Duodenal mucosa (tissue), 2 donors: ENCODE measurements around the gene TCIRG1.
A peak's percentile ranks its signal among the peaks of the same experiment; 100 is the strongest.

ENCODE experiments used
- H3K27ac ChIP-seq: one replicate; pipeline ENCODE4 v1.7.0; 2013; ENCODE audit warnings: low read depth, low read length
- H3K27me3 ChIP-seq, 2 donors: one replicate each; pipeline ENCODE4 v1.7.0; 2013; ENCODE audit warnings: low read length in 2 of 2, control low read depth in 1 of 2; ENCODE audit not compliant: insufficient read depth in 2 of 2, control insufficient read depth in 1 of 2
- H3K36me3 ChIP-seq, 2 donors: one replicate each; pipeline ENCODE4 v1.7.0; 2013; ENCODE audit warnings: low read length in 2 of 2, control low read depth in 1 of 2; ENCODE audit not compliant: insufficient read depth in 2 of 2, control insufficient read depth in 1 of 2
- H3K4me1 ChIP-seq, 2 donors: one replicate each; pipeline ENCODE4 v1.7.0; 2013; ENCODE audit warnings: low read length in 2 of 2, control low read depth in 1 of 2; ENCODE audit not compliant: insufficient read depth in 2 of 2, control insufficient read depth in 1 of 2
- H3K4me3 ChIP-seq, 2 donors: one replicate each; pipeline ENCODE4 v1.7.0; 2013; ENCODE audit warnings: low read length in 2 of 2, low read depth in 1 of 2
- H3K9ac ChIP-seq, 2 donors: one replicate each; pipeline ENCODE4 v1.7.0; 2013; ENCODE audit warnings: low read length in 2 of 2, low read depth in 1 of 2
- H3K9me3 ChIP-seq, 2 donors: one replicate each; pipeline ENCODE4 v1.7.0; 2013; ENCODE audit warnings: low read length in 2 of 2, control low read depth in 1 of 2; ENCODE audit not compliant: control insufficient read depth in 1 of 2

Gene TCIRG1

DNA sequence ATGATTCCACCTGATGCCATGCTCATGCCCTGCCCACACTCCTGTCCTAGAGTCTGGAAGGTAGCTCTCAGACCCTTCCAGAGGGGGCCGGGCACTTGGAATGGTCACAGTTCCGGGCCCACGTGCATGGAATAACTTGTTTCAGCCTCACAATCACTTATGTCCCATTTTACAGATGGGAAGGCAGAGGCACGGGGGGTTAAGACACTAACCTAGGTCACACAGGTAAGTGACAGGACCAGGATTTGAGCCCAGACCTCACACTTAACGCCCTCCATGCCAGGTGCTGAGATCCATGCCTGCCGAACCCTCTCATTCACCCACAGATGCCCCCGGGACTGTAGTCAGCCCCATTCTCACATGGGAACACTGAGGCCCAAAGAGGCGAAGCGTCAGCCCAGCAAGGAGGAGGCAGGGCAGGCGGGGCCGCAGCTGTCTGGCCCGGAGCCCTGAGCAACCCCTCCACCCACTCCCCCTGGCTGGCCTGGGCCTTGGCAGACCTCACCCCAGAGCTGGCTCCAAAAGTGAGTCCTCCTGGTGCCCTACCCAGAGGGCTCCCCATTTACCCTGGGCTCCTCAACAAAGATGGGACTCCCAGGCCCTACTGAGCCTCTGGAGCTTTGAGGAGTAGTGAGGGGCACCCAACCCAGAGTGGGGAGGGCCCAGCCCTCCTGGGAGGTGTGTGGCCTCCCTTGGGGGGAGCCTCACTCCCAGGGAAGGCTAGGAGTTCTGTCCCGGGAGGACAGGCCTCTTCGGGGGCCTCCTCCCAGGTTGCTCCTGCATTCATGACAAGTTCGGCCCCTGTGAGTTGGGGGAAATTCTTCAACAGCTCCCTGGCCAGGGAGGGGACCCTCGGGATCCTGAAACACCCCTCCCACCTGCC is 31.1 kb upstream of the TCIRG1 start:
- Histone ChIP-seq H3K36me3 (no peaks in the 10 kb centered on the region), H3K9ac (peak overlapping the region in 1 of 2 donors; percentile 8), H3K9me3 (no peaks in the 10 kb centered on the region), H3K4me1 (peaks cover 50 to 65% of the 10 kb centered on the region in 2 donors), H3K27me3 (no peaks in the 10 kb centered on the region), H3K4me3 (no peak overlapping the region), H3K27ac (peak overlapping the region; percentile 78)

DNA sequence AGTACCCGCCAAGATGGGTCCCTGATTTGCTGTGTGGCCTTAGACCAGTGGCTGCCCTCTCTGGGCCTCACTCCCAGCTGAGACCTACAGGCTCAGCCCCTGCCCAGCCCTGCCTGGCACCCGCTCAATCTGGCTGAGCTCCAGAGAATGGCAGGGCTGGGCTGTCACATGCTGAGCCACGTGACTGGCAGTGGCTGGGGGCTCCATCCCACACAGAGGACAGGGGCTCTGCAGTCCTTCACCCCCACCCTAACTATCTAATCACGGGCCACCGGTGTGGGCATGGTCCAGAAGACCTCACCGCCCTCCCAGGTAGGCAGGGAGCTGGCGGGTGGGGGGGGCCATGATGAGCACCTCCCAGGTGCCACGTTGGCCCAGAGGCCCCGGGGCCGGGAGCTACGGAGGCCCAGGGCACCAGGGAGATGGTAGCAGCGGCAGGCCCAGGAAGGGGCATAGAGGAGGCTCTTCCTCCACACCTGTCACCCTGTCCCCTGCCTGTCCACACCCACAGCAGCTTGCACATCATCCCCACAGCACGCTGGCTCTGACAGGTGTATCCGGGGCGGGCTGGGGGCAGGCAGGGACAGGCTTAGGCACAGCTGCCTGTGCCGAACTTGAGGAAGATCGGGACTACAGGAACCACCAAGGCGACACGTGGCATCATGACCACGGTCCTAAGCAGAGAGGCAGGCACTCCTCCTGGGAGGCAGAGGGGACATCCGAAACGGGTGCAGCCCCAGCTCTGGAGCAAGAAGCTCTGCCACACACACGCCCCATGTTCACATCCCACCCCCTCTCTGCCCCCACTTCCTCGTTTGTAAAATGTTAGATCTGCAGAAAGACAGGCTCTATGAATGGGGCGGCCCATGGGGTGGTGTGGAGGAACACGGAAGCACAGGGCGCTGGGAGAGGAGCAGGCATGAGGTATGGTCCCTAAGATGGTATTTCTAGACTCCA is 30.2 kb upstream of the TCIRG1 start:
- Histone ChIP-seq H3K9ac (peak overlapping the region; percentile 52 to 54), H3K36me3 (no peaks in the 10 kb centered on the region), H3K4me1 (peaks cover 58 to 69% of the 10 kb centered on the region in 2 donors), H3K4me3 (peak overlapping the region; percentile 51 to 57), H3K27ac (peak overlapping the region; percentile 78), H3K9me3 (no peaks in the 10 kb centered on the region), H3K27me3 (no peaks in the 10 kb centered on the region)

DNA sequence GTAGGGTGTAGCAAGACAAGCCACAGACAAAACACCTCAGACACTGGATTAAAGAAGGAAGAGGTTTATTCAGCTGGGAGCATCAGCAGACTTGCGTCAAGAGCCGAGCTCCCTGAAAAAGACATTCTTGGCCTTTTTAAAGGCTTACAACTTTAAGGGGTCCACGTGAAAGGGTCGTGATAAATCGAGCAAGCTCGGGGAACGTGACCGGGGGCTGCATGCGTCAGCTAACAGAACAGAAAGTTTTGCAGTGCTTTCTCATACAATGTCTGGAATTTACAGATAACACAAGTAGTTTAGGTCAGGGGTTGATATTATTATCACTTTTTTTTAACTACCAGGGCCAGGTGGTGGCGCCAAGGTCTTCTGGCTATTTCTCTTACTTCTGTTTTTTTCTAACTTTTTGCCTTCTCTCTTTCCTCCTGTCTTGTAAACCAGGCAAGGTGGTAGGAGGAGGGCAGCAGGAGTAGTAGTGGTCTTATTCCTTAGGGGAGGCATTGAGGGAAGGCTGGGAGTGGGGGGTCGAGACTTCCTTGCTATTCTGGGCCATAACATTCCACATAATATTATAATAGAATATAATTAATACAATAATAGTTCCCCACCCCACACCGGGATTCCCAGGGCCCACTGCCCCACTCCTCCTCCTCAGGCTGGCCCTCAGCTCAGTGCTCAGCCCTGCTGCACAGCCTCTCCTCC is 29.3 kb upstream of the TCIRG1 start:
- Histone ChIP-seq H3K4me1 (peaks cover 62 to 74% of the 10 kb centered on the region in 2 donors), H3K36me3 (no peaks in the 10 kb centered on the region), H3K9ac (peak overlapping the region; percentile 70 to 88), H3K9me3 (no peaks in the 10 kb centered on the region), H3K4me3 (peak overlapping the region; percentile 57 to 67), H3K27me3 (no peaks in the 10 kb centered on the region), H3K27ac (peak overlapping the region; percentile 96)

DNA sequence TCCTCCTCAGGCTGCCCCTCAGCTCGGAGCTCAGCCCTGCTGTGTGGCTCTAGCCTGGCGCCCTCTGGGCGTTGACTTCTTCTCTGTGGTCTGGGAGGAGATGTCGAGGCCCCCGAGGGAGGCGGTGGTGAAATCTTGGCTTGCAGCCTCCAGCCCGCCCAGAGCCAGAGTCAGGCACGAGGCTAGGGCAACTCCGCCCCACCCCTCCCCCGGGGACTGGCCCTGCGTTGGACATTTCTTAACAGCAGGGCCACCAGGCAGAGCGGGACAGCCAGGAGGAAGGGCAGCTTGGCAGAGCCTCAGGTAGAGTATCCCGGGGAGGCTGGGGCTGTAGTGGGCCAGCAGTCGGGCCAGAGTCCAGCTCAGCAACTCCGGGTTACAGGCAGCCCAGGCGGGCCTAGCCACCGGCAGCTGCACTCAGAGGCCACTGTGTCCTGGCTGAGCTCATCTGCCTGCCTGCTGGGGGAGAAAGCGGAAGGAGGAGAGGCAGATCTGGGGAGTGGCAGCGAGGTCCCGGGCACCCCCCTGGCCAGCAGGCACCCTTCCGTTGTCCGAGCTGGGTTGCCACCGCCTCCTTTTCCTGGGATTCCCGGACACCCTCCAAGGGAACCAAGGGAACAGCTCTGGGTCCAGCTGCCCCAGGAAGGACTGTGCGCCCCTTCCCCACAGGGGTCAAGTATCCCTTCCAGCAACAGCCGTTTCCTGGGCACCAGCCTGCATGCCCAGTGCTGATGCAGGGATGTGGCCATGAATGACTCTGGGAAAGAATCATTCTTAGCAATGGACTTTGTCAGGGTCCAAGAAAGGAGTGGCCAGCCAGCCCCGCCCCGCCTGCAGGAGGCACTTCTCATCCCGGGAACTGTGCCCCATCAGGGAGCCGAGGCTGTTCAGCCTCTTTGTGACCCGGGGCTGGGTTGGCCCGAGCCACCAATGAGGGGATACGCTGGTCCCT is 28.5 kb upstream of the TCIRG1 start, which contains the start of gene ALDH3B1:
TSS of gene ALDH3B1 (plus strand) at position 238 of the 952 bp plus-strand sequence. CDS start 4,971 bp downstream, outside the sequence.
- Histone ChIP-seq H3K4me3 (peak within 1 kb of the TSS; percentile 57 to 67), H3K9me3 (no peaks in the 10 kb centered on the region), H3K4me1 (peaks cover 65 to 81% of the 10 kb centered on the region in 2 donors), H3K27me3 (no peaks in the 10 kb centered on the region), H3K9ac (peak within 1 kb of the TSS; percentile 70 to 88), H3K36me3 (no peaks in the 10 kb centered on the region), H3K27ac (peak within 1 kb of the TSS; percentile 96)

DNA sequence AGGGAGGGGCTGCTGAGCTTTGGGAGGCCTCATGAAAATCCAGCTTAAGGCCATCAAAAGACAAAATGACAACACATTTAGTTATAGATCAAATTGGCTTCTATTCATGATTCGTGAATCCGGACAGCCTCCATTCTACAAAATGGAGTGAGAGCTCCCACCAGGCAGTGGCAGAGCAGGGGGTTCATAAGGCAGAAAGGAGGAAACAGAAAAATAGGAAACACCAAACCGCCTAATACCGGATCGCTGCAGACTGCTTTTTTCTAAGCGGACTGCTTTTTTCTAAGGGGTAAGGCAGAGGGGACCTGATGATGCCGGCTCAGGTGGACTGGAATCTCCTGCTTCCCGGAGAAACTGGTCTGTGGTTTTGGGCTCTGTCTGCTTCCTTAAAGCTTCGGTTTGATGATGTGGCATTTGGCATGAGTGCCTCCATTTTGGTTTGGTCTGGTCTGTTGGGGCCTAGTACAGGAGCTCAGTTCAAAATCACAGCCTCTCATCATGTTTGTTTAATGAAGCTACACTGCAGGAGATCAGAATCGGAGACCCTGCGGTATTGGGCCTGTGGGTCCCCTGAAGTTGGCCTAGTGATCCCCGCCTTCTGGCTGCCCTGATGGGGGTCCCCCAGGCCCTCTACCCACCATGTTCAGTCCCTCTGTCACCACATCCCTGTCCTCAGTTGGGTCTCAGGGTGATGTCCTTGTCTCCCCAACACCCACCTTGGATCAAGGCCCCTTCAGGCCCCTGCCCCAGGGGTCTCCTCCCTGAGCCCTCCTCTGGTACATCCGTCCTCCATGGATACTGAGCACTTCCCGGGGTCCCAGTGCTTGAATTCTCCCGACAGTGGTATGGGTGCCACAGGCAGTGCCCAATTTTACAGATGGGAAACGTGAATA is 27.5 kb upstream of the TCIRG1 start:
- H3K4me3 ChIP-seq, result peak overlapping the region; percentile 56 to 67
- H3K4me1 ChIP-seq, result peaks cover 65 to 78% of the 10 kb centered on the region in 2 donors
- no peaks in the 10 kb centered on the region for H3K27me3 ChIP-seq
- H3K27ac ChIP-seq, result peak overlapping the region; percentile 96
- no peaks in the 10 kb centered on the region for H3K36me3 ChIP-seq
- no peaks in the 10 kb centered on the region for H3K9me3 ChIP-seq
- peak overlapping the region; percentile 70 to 88 for H3K9ac ChIP-seq

DNA sequence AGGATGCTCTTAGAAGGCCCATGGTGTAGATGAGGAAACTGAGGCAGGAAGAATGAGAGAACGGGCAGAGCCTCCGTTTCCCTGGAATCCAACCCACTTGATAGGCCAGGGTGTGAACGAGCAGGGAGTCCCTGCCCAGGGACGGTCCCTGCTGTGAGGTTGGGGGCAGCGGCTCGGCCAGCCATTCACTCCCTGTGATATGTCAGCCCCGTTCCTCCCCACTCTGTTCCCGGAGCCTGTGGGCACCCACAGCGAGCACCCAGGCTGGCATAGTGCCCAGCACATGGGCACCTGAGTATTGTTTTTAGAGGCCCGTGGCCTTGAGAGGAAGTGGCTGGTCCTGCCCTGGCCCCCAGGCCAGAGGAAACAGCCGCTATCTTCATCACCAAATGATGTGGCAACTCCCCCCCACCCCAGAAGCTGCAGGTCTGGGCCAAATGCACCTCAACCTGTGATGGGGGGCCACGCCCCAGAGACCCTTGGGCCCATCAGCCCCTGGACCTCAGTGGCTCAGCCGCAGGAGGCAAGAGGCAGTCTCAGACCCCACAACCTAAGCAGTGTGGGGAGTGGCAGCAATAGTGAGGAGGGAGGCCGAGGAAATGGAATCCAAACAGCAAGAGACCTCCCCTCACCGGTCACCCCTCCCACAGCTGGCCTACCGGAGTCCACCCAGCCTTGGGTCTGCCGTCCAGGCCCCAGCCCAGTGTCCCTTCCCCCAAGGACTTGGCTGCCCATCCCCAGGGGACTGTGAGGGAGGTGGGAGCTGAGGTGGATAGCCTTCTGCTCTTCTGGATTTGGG is 26.6 kb upstream of the TCIRG1 start:
- Histone ChIP-seq H3K9ac (peak overlapping the region in 1 of 2 donors; percentile 70), H3K9me3 (no peaks in the 10 kb centered on the region), H3K27me3 (no peaks in the 10 kb centered on the region), H3K27ac (peak overlapping the region; percentile 11), H3K4me1 (peaks cover 73 to 85% of the 10 kb centered on the region in 2 donors), H3K4me3 (no peak overlapping the region), H3K36me3 (no peaks in the 10 kb centered on the region)

DNA sequence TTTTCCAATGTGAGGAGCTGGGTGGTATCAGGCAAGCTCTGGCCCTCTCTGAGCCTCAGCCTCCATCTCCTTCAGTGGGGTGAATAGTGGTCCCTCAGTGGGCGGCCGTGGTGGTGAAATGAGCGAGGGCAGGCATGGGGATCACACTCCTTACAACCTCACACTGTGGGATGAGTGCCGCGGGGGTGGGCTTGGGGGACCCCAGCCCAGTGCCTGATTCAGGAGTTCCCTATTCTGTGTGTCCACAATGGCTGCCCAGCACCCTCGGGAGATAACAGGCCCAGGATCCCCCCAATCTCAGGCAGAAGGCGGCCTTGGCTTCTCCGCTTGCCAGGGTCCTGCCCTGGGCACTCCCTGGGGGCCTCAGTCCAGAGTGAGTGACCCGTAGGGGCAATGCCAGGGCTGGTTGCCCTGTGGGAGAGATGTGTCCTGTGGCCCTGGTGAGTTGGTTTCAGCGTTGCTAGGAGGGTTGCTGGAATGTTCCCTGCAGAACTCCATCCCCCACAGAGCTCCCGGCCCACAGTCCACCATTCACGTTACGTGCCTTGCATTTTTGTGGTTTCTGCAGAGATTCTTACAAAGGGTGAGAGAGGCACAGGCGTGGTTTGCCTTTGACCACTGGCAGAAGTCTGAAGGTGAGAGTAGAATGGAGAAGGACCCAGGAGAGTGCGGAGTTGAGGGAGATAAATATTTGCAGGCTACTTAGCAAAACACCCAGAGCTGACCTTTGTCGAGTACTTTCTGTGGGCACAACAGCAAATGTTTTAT is 25.8 kb upstream of the TCIRG1 start:
- H3K9ac ChIP-seq, result no peak overlapping the region
- H3K4me3 ChIP-seq, result no peak overlapping the region
- no peaks in the 10 kb centered on the region for H3K27me3 ChIP-seq
- peak overlapping the region; percentile 11 for H3K27ac ChIP-seq
- peaks cover 69 to 81% of the 10 kb centered on the region in 2 donors for H3K4me1 ChIP-seq
- H3K36me3 ChIP-seq, result no peaks in the 10 kb centered on the region
- H3K9me3 ChIP-seq, result no peaks in the 10 kb centered on the region
